GM12875 (cell line): Measurements from ENCODE around the gene MAST4.

ENCODE experiments used
- H3K4me3 ChIP-seq: one replicate; pipeline ENCODE4 v1.5.1; 2011; ENCODE audit warnings: low read depth, low read length, control low read depth
- CTCF ChIP-seq: IDR thresholded peaks from 2 replicates; pipeline ENCODE4 v1.5.1; 2011; ENCODE audit warnings: low read depth, mild to moderate bottlenecking, control low read depth, inconsistent platforms, low read length, moderate library complexity, borderline replicate concordance; ENCODE audit not compliant: insufficient read depth

Gene MAST4

GRCh38 chr5:66859526-66859925, 263.3 kb downstream of the MAST4 start:
- H3K4me3 ChIP-seq = no peak overlapping the region
- TF ChIP-seq CTCF = no peak

- no peak for TF ChIP-seq CTCF
- no peak overlapping the region for H3K4me3 ChIP-seq
Observed at GRCh38 chr5:66860199-66860975, 264.2 kb downstream of the MAST4 start.

- no peak for TF ChIP-seq CTCF
- H3K4me3 ChIP-seq = no peak overlapping the region
Observed at GRCh38 chr5:66861402-66861801, 265.2 kb downstream of the MAST4 start.

GRCh38 chr5:66862020-66862419, 265.8 kb downstream of the MAST4 start:
- no peak for TF ChIP-seq CTCF
- H3K4me3 ChIP-seq = no peak overlapping the region

- H3K4me3 ChIP-seq = no peak overlapping the region
- TF ChIP-seq CTCF = no peak
Observed at GRCh38 chr5:66863243-66864170, 267.3 kb downstream of the MAST4 start.

GRCh38 chr5:66864240-66864884, 268.2 kb downstream of the MAST4 start:
- TF ChIP-seq CTCF = peak; percentile 53
- H3K4me3 ChIP-seq = no peak overlapping the region
